ENCODE data around the gene FMNL2. TPM values are rescaled to one million over a fixed set of nuclear protein-coding genes. Genes with fewer than 3 reads are reported as not detected.
A peak's percentile ranks its signal among the peaks of the same experiment; 100 is the strongest.

FMNL2 gene
- polyA plus RNA-seq, 3 donors, result 0.28 to 3.2 (median 0.71) TPM

DNA sequence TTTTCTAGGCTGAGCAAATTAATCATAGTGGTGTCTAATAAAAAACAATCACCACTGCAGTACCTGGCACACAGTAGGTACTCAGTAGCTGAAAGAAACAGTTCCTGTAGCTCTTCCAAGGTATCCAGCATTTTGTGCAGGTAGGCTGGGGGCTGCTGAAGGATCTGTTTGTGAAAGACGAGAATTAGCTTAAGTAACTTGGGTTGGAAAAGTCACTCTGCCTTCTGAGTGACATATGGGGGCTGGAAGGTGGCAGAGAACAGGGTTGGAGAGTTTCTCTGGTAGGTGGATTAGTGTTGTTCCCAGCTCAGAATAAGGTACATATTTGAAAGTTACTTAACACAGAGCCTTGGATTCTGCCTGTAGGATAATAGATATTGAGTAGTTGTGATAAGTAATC is 72.8 kb downstream of the FMNL2 start:
- TF ChIP-seq, protein P1, sequence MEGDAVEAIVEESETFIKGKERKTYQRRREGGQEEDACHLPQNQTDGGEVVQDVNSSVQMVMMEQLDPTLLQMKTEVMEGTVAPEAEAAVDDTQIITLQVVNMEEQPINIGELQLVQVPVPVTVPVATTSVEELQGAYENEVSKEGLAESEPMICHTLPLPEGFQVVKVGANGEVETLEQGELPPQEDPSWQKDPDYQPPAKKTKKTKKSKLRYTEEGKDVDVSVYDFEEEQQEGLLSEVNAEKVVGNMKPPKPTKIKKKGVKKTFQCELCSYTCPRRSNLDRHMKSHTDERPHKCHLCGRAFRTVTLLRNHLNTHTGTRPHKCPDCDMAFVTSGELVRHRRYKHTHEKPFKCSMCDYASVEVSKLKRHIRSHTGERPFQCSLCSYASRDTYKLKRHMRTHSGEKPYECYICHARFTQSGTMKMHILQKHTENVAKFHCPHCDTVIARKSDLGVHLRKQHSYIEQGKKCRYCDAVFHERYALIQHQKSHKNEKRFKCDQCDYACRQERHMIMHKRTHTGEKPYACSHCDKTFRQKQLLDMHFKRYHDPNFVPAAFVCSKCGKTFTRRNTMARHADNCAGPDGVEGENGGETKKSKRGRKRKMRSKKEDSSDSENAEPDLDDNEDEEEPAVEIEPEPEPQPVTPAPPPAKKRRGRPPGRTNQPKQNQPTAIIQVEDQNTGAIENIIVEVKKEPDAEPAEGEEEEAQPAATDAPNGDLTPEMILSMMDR (IDR thresholded peaks at IDR 0.05), result no peak
- Histone ChIP-seq H2AFZ (ENCODE audit: insufficient read depth, low read depth, low read length, poor library complexity, severe bottlenecking) (no peak overlapping the region), H3K27ac (ENCODE audit: low read depth in 1 of 2, low read length in 2 of 2) (no peak overlapping the region), H3K27me3 (ENCODE audit: control insufficient read depth in 2 of 2, insufficient read depth in 2 of 2, low read length in 2 of 2) (no peaks in the 10 kb centered on the region), H4K20me1 (ENCODE audit: insufficient read depth, low read length) (no peaks in the 10 kb centered on the region), H3K9me3 (replicated peaks in 1 of 2; ENCODE audit: control insufficient read depth in 1 of 2, insufficient read depth in 1 of 2, low read length in 2 of 2) (no peaks in the 10 kb centered on the region), H3K4me3 (replicated peaks in 1 of 3; ENCODE audit: low read depth in 2 of 3, low read length in 3 of 3) (no peak overlapping the region), H3K4me1 (ENCODE audit: control insufficient read depth in 1 of 2, insufficient read depth in 2 of 2, low read length in 2 of 2) (peaks cover 22 to 28% of the 10 kb centered on the region in 2 donors), H3K9ac (ENCODE audit: insufficient read depth, low read length, poor library complexity, severe bottlenecking) (no peak overlapping the region), H3K4me2 (replicated peaks; ENCODE audit: extremely low read depth, low read length, poor library complexity, severe bottlenecking) (no peak overlapping the region), H3K79me2 (ENCODE audit: insufficient read depth, low read length) (no peaks in the 10 kb centered on the region), H3K36me3 (replicated peaks in 1 of 2; ENCODE audit: control insufficient read depth in 1 of 2, insufficient read depth in 2 of 2, low read length in 2 of 2) (no peaks in the 10 kb centered on the region)
- Mint-ChIP-seq H3K4me3 (no peak overlapping the region), H3K4me1 (peaks cover 36% of the 10 kb centered on the region), H3K9me3 (no peaks in the 10 kb centered on the region), H3K36me3 (no peaks in the 10 kb centered on the region), H3K27ac (peak overlapping the region in 2 of 7 donors; percentile 60 to 72), H3K27me3 (ENCODE audit: low read depth in 3 of 3) (no peaks in the 10 kb centered on the region)
- intact Hi-C loops (cut with micrococcal nuclease), result no loop called here
- no peak for DNase-seq
- WGBS (ENCODE audit: insufficient coverage), result 100% methylated on average over 1 of the region's 1 CpG

DNA sequence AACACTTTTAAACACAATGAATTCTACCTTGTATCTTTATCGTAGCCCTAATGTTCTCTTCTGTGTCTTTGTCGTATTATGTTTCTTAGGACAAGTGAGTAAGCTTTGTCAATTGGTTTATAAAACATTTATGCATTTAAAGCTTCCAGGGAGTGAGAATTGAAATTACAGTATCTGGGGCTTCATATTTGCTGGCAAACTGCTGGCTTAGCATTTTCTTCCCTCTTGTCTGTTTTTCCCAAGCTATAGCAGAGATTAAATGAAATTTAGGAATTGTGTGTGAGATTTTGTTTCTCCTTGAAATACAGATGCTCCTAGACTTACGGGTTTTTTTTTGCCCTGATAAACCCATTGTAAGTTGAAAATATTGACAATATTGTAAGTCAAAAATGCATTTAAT is 73.3 kb downstream of the FMNL2 start:
- Mint-ChIP-seq H3K36me3 (no peaks in the 10 kb centered on the region), H3K9me3 (no peaks in the 10 kb centered on the region), H3K4me3 (no peak overlapping the region), H3K4me1 (peaks cover 36% of the 10 kb centered on the region), H3K27me3 (ENCODE audit: low read depth in 3 of 3) (no peaks in the 10 kb centered on the region), H3K27ac (no peak overlapping the region)
- WGBS (ENCODE audit: insufficient coverage), result no CpG with 5 or more reads among the region's 3 CpGs
- H2AFZ ChIP-seq (ENCODE audit: insufficient read depth, low read depth, low read length, poor library complexity, severe bottlenecking), result no peak overlapping the region
- no peak overlapping the region for H3K4me3 ChIP-seq (replicated peaks in 1 of 3; ENCODE audit: low read depth in 2 of 3, low read length in 3 of 3)
- intact Hi-C loops (cut with micrococcal nuclease), result no loop called here
- H3K9ac ChIP-seq (ENCODE audit: insufficient read depth, low read length, poor library complexity, severe bottlenecking), result no peak overlapping the region
- H3K4me1 ChIP-seq (ENCODE audit: control insufficient read depth in 1 of 2, insufficient read depth in 2 of 2, low read length in 2 of 2), result peaks cover 22 to 28% of the 10 kb centered on the region in 2 donors
- TF ChIP-seq, protein P1 (IDR thresholded peaks at IDR 0.05), result no peak
- no peaks in the 10 kb centered on the region for H3K36me3 ChIP-seq (replicated peaks in 1 of 2; ENCODE audit: control insufficient read depth in 1 of 2, insufficient read depth in 2 of 2, low read length in 2 of 2)
- H3K27ac ChIP-seq (ENCODE audit: low read depth in 1 of 2, low read length in 2 of 2), result no peak overlapping the region
- DNase-seq, result no peak
- no peaks in the 10 kb centered on the region for H3K9me3 ChIP-seq (replicated peaks in 1 of 2; ENCODE audit: control insufficient read depth in 1 of 2, insufficient read depth in 1 of 2, low read length in 2 of 2)
- H3K79me2 ChIP-seq (ENCODE audit: insufficient read depth, low read length), result no peaks in the 10 kb centered on the region
- no peak overlapping the region for H3K4me2 ChIP-seq (replicated peaks; ENCODE audit: extremely low read depth, low read length, poor library complexity, severe bottlenecking)
- no peaks in the 10 kb centered on the region for H4K20me1 ChIP-seq (ENCODE audit: insufficient read depth, low read length)
- H3K27me3 ChIP-seq (ENCODE audit: control insufficient read depth in 2 of 2, insufficient read depth in 2 of 2, low read length in 2 of 2), result no peaks in the 10 kb centered on the region
